ENCODE data around the gene OR52M1.

GRCh38 chr11:4544891-4545290, at the start of gene OR52M1:
- no peak for TF ChIP-seq CTCF (IDR thresholded peaks at IDR 0.05; ENCODE audit: borderline replicate concordance, extremely low read depth, low read length, poor library complexity, severe bottlenecking)
- TF ChIP-seq EZH2 (IDR thresholded peaks at IDR 0.05; ENCODE audit: borderline replicate concordance, low read depth, low read length, severe bottlenecking) = no peak

Measured in DND-41 (cell line).